Measurements from ENCODE around the gene DQX1.
"Not testable (repeated sequence)": the region's sequence is repeated elsewhere in the genome, so short reads cannot be mapped to it uniquely, and the experiment has no call there.

The DQX1 gene

GRCh38 chr2:74497777-74498499, 28.1 kb downstream of the DQX1 start:
- no peak for DNase-seq (ENCODE audit: low read depth in 3 of 3, low spot score in 1 of 3)

GRCh38 chr2:74496997-74497776, 28.8 kb downstream of the DQX1 start:
- no peak for DNase-seq (ENCODE audit: low read depth in 3 of 3, low spot score in 1 of 3)

DNA sequence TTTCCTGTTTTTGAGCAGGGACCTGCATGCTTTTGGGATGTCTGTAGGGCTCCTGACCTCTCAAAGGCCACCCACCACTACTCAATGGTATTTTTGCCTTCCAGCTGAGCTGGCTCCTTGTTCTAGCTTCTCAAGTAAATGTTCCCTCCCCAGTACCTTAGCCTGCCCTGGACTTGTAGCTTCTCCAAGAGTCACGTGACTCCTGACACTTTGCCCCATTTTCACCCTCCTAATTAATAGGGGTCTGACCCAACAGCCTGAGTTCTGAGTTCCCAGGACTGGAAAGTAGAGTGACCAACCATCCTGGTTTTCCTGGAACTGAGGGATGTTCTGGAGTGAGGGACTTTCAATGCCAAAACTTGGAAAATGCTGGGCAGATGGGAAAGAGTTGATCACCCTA, 30.6 kb downstream of the DQX1 start:
- DNase-seq (ENCODE audit: low read depth in 3 of 3, low spot score in 1 of 3), result no peak

GRCh38 chr2:74493546-74493945, 32.5 kb downstream of the DQX1 start:
- no peak for DNase-seq (ENCODE audit: low read depth in 3 of 3, low spot score in 1 of 3)

- no peak for DNase-seq (ENCODE audit: low read depth in 3 of 3, low spot score in 1 of 3)
Measured at GRCh38 chr2:74491648-74492544, 34.1 kb downstream of the DQX1 start.

DNA sequence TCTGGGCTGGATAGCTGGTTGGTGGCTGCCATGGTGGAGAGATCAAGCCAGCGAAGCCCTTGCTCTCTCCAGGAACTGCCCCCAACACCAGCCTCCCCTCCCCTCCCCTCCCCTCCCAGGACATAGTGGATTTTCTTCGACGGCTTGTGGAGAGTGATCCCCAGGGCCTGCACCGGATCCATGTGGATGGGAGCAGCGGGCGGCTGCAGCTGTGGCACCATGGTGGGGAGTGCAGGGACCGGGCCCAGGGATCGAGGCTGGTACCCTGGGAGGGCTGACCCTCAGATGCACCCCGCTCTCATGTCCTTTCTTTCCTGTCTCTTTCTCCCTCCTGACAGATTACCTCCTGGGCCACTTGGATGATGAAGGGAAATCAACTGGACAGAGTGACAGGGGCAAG, 36.1 kb downstream of the DQX1 start:
- no peak for DNase-seq (ENCODE audit: low read depth in 3 of 3, low spot score in 1 of 3)

DNA sequence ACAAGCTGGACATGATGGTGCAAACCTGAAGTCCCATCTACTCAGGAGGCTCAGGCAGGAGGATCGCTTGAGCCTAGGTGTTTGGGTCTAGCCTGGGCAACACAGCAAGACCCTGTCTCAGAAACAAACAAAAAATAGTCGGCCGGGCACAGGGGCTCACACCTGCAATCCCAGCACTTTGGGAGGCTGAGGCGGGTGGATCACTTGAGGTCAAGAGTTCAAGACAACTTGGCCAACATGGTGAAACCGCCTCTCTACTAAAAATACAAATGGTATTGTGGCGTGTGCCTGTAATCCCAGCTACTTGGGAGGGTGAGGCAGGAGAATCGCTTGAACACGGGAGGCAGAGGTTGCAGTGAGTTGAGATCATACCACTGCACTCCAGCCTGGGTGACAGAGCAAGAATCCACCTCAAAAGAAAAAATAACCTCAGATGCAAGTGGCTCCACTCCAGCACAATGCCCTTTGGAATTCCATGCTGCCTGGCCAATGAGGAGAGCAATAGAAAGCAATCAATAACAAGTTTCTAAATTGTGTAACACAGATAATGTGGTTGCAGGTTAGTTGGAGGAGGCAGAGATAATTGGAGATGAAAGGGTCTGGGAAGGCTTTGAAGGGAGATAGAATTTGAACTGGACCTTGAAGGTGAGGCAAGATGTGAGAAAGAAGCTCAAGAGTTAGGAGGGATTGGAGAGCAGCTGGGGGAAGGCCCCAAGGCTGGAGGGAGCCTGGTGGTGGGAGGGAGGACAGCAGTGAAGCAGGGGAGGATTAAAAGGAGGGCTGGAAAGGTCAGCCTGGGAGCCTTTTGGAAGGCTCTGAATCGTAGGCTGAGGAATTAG, 37.2 kb downstream of the DQX1 start:
- no peak for DNase-seq (ENCODE audit: low read depth in 3 of 3, low spot score in 1 of 3)

- no peak for DNase-seq (ENCODE audit: low read depth in 3 of 3, low spot score in 1 of 3)
Measured at GRCh38 chr2:74486141-74486540, 39.9 kb downstream of the DQX1 start.

GRCh38 chr2:74483675-74484164, 42.3 kb downstream of the DQX1 start:
- not testable (repeated sequence) for DNase-seq (ENCODE audit: low read depth in 3 of 3, low spot score in 1 of 3)

DNA sequence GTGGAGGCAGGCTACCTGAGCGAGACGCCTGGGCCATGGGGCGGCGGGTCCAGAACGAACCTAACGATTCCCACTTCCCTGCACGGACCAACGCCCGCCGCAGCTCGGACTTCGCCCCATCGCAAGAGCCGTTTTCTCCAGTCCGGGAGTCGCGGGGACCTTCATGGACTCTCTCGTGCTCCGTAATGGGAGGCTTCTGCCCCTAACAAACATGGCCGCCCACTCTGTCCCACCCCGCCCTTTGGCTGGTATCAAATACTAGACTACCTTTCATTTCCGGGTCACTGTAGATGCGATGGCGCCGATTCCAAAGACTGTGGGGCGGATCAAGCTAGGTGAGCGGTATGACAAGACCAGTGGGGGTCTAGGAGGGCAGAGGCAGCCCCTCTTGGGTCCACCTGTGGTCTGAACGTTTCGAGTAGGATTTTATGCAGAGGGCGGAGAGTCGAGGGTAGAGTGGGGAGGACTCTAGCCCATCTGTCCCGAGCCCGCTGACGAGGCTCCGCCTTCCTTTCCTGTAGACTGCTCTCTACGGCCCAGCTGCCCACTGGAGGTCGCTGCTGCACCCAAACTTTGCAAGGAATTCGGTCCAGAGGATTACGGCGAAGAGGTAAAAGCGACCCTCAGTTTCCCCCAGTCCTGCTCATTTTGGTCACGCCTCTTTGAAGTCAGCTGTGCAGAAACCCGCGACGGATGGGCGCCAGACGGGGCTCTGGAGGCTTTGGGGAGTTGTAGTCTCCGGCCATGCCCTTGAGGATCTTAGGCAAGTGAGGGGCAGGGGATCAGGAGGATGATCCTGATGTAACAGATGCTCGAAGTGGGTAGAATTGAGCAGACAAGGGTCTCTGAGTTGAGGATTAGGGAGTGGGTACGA, 43.0 kb downstream of the DQX1 start, which contains the start of the genes CCDC142 and TTC31:
CCDC142 (minus strand) TSS at position 198 of the 874 bp plus-strand sequence; CDS start at position 37, 161 bp downstream.
TTC31 (plus strand) TSS at position 281 of the 874 bp plus-strand sequence; CDS start at position 296, 15 bp downstream.
- DNase-seq (ENCODE audit: low read depth in 3 of 3, low spot score in 1 of 3), result peak; percentile 78 to 83 (median 80)

GRCh38 chr2:74481961-74482800, 43.9 kb downstream of the DQX1 start:
- DNase-seq (ENCODE audit: low read depth in 3 of 3, low spot score in 1 of 3), result no peak

DNA sequence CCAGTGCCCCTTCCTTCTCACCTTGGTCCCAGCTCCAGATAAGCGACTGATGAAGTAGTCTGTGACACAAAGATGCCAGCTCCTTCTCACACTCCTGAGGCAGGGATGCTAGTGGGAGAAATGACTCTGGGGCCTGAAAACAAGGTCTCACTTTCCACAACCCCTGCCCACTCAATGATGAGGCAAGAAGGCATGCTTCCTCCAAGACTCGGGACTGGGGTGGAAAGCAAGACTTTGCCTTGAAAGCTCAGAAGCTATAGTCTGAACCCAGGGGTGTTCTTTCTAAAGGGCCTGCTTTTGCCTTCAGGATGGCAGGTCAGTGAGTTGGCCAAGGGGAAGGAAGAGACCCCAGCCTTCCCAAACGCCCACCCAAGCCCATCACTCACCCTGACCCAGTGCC, 44.6 kb downstream of the DQX1 start:
- DNase-seq (ENCODE audit: low read depth in 3 of 3, low spot score in 1 of 3), result no peak

DNA sequence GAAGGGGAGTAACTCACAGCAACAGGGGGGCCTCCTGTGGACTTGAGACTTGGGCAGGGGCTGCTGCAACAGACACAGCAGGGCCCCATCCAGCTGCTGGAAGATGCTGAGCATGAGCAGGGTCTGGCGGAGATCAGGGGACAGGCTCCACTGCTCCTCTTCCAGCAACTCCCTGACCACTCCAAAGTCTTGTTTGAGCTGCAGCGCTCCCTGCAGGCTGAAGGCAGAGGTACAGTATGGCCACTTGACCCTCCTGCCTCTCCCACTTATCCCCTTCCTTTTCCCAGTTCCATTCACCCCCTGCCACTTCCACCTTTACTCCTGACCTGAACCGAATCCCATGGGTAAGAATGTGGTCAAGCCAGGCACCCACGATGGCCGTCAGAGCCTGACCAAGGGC, 51.1 kb downstream of the DQX1 start:
- DNase-seq (ENCODE audit: low read depth in 3 of 3, low spot score in 1 of 3), result no peak

DNA sequence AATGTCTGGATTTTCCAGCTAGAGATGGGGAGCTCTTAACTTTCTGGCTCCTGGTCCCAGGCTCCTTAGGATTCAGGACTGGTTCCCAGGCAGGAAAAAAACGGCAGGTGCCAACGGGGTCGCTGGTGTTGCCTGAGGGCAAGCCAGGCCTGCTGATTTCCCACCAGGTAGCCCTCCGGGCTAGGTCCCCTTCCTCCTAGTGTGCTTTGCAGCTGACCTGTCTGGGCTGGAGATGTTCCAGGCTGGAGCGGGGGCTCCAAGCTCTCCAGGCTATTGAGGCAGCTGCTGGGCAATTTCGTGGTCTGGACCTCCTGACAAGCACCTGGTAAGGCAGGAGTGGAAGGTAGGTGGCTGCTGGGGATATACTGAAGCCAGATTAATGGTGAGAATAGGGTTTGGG, 51.5 kb downstream of the DQX1 start:
- no peak for DNase-seq (ENCODE audit: low read depth in 3 of 3, low spot score in 1 of 3)

DNA sequence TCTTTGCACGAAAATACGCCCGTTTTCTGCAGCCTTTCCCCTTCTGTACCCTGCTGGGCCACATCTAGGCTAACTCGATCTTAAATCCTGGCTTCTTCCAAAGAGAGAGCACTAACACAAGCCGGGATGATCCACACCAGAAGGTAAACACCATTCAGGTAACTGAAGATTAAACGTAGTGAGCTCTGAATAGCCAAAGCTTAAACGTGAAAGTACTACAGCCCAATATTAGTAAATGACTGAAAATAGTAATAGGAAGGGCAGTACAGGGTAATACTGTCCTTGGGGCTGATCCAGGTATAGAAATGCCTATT, 53.1 kb downstream of the DQX1 start:
- no peak for DNase-seq (ENCODE audit: low read depth in 3 of 3, low spot score in 1 of 3)

DNA sequence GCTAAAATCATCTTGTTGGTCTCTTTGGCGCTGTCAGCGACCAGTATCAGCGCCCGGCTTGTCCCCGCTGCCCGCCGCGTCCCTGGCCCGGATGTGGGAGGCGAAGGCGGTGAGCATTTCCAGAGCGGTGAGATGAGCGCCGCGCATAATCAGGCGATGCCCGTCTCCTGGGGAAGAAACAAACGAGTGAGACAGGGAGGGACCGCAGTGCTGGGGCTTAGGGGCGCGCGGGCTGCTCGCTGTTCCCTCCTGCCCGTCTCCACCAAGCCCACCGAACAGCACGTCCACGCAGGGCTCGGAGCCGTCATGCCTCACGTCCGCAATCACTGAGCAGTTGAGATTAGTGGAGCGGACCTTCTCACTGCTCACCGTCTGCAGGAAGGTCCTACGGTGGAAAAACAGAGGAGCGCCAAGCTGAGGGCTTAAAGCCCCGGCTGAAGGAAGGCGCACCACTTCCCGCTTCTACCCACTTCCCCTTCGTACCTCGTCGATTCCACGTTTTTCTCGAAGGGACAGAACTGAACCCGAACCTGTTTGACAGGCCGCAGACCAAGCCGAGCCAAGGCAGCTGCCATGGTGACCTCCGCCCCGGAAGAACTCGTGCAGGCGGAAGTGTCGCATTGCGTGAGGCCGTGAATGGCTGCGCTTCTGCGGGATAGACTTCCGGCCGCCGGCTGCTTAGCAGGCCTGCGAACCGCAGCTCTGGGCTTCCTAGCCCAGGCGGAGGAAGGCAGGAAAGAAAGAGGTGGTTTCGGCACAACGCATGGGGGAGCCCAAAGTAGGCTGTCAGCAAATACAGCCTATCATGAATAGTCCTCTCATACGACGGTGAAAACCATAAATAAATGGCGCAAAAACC, 53.7 kb downstream of the DQX1 start, which contains the start of gene MRPL53:
MRPL53 (minus strand) TSS at position 595 of the 859 bp plus-strand sequence; CDS start at position 575, 20 bp downstream.
- peak; percentile 88 to 97 (median 93) for DNase-seq (ENCODE audit: low read depth in 3 of 3, low spot score in 1 of 3)

DNA sequence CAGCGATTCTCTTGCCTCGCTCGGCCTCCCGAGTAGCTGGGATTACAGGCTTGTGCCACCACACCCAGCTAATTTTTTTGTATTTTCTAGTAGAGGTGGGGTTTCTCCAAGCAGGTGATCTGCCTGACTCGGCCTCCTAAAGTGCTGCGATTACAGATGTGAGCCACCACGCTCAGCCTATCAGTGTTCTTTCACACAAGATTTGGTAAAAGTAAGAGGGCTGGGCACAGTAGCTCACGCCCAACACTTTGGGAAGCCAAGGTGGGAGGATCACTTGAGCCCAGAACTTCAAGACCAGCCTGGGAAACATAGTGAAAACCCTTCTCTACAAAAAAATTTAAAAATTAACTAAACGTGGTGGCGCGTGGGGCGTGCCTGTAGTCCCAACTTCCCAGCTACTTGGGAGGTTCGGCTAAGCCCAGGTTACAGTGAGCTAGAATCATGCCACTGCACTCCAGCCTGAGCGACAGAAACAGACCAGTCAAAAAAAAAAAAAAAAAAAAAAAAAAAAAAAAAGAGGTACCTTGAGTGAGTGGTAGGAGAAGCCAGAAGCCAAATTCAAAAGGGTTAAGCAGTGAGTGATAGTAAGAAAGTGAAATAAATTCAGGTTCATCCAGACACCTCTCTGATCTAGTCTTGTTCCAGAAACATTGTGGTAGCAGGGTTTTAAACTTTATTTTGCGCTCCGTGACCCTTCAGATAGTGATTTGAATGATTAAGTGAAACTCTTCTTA, 54.5 kb downstream of the DQX1 start:
- DNase-seq (ENCODE audit: low read depth in 3 of 3, low spot score in 1 of 3), result no peak

Measured in stimulated activated CD4-positive, alpha-beta T cell treated with anti-CD3 and anti-CD28 coated beads, TNF-alpha, amount 100 ng/mL, for 1 hour (primary cell).